ENCODE data around the gene FIZ1.

The FIZ1 gene

DNA sequence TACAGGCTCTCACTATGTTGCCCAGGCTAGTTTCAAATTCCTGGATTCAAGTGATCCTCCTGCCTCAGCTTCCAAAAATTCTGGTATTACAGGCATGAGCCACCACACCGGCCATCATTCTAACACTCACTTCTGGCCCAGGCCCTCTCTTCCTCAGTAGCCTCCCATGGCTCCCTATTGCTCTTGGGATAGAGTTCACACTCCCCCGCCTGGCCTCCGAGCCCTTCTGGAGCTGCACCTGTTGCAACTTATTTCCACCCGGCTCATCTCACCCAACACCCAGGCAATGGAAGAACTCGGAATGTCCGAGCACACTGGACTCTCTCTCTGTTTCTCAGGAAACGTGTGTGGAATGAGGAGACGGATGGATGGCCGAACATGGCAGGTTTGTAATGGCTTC, 45.0 kb downstream of the FIZ1 start:
- H3K9ac ChIP-seq (ENCODE audit: insufficient read length, low read depth) = no peak overlapping the region
- H3K4me1 ChIP-seq (ENCODE audit: insufficient read depth, insufficient read length) = peaks cover 2% of the 10 kb centered on the region
- H3K27me3 ChIP-seq (ENCODE audit: insufficient read depth, insufficient read length) = peaks cover 21% of the 10 kb centered on the region
- TF ChIP-seq SUZ12 (IDR thresholded peaks at IDR 0.05; ENCODE audit: extremely low read depth, insufficient read depth, insufficient read length) = no peak
- DNase-seq (ENCODE audit: low read depth, low spot score) = no peak
- H3K36me3 ChIP-seq (ENCODE audit: insufficient read depth, insufficient read length, low read length) = no peaks in the 10 kb centered on the region
- no peaks in the 10 kb centered on the region for H3K9me3 ChIP-seq (ENCODE audit: insufficient read depth, low read length)
- no peak overlapping the region for H3K4me3 ChIP-seq (ENCODE audit: insufficient read length, low read depth)

GRCh38 chr19:55553217-55554182, 45.8 kb downstream of the FIZ1 start:
- no peak for DNase-seq (ENCODE audit: low read depth, low spot score)
- H3K9ac ChIP-seq (ENCODE audit: insufficient read length, low read depth) = no peak overlapping the region
- TF ChIP-seq ZNF274 (IDR thresholded peaks at IDR 0.05; ENCODE audit: low read depth, low read length) = no peak

DNA sequence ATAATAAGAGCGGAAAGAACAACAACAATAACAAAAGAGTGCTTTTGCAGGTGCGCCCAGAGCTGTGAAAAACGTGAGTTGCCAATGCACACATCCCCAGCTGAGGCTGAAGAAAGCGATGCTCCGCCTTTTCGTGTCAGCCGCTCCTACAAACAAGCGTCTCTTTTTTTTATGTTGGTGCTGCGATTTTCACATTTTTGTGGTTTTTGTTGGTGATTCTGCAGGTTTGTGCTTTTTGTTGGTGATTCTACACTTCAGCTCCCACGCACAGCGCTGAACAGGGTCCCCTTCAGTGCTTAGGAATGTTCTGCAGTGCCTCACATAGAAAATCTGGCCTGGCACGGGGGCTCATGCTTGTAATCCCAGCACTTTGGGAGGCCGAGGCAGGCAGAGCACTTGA, 46.7 kb downstream of the FIZ1 start:
- H3K36me3 ChIP-seq (ENCODE audit: insufficient read depth, insufficient read length, low read length) = no peaks in the 10 kb centered on the region
- H3K9me3 ChIP-seq (ENCODE audit: insufficient read depth, low read length) = no peaks in the 10 kb centered on the region
- DNase-seq (ENCODE audit: low read depth, low spot score) = no peak
- H3K9ac ChIP-seq (ENCODE audit: insufficient read length, low read depth) = no peak overlapping the region
- H3K4me3 ChIP-seq (ENCODE audit: insufficient read length, low read depth) = no peak overlapping the region
- peaks cover 21% of the 10 kb centered on the region for H3K27me3 ChIP-seq (ENCODE audit: insufficient read depth, insufficient read length)
- H3K4me1 ChIP-seq (ENCODE audit: insufficient read depth, insufficient read length) = peaks cover 2% of the 10 kb centered on the region
- TF ChIP-seq YY1 (IDR thresholded peaks at IDR 0.05; ENCODE audit: insufficient read depth, insufficient read length) (no peak), SUZ12 (IDR thresholded peaks at IDR 0.05; ENCODE audit: extremely low read depth, insufficient read depth, insufficient read length) (no peak), ZNF274 (IDR thresholded peaks at IDR 0.05; ENCODE audit: low read depth, low read length) (no peak)

More at GRCh38 chr19:55553217-55554182, 45.8 kb downstream of the FIZ1 start:
- peaks cover 21% of the 10 kb centered on the region for H3K27me3 ChIP-seq (ENCODE audit: insufficient read depth, insufficient read length)
- peaks cover 2% of the 10 kb centered on the region for H3K4me1 ChIP-seq (ENCODE audit: insufficient read depth, insufficient read length)
- no peaks in the 10 kb centered on the region for H3K36me3 ChIP-seq (ENCODE audit: insufficient read depth, insufficient read length, low read length)
- no peaks in the 10 kb centered on the region for H3K9me3 ChIP-seq (ENCODE audit: insufficient read depth, low read length)
- no peak overlapping the region for H3K4me3 ChIP-seq (ENCODE audit: insufficient read length, low read depth)

- TF ChIP-seq YY1 (IDR thresholded peaks at IDR 0.05; ENCODE audit: insufficient read depth, insufficient read length) (no peak), SUZ12 (IDR thresholded peaks at IDR 0.05; ENCODE audit: extremely low read depth, insufficient read depth, insufficient read length) (no peak), ZNF274 (IDR thresholded peaks at IDR 0.05; ENCODE audit: low read depth, low read length) (no peak)
- Histone ChIP-seq H3K36me3 (ENCODE audit: insufficient read depth, insufficient read length, low read length) (no peaks in the 10 kb centered on the region), H3K27me3 (ENCODE audit: insufficient read depth, insufficient read length) (peaks cover 21% of the 10 kb centered on the region)
Observed at GRCh38 chr19:55552206-55552605, 47.1 kb downstream of the FIZ1 start.

GRCh38 chr19:55550321-55550650, 49.0 kb downstream of the FIZ1 start:
- Histone ChIP-seq H3K36me3 (ENCODE audit: insufficient read depth, insufficient read length, low read length) (no peaks in the 10 kb centered on the region), H3K4me3 (ENCODE audit: insufficient read length, low read depth) (peak overlapping the region; percentile 58), H3K9me3 (ENCODE audit: insufficient read depth, low read length) (no peaks in the 10 kb centered on the region), H3K4me1 (ENCODE audit: insufficient read depth, insufficient read length) (peaks cover 2% of the 10 kb centered on the region), H3K27me3 (ENCODE audit: insufficient read depth, insufficient read length) (peaks cover 21% of the 10 kb centered on the region), H3K9ac (ENCODE audit: insufficient read length, low read depth) (peak overlapping the region; percentile 22)
- no peak for TF ChIP-seq YY1 (IDR thresholded peaks at IDR 0.05; ENCODE audit: insufficient read depth, insufficient read length)
- no peak for TF ChIP-seq SUZ12 (IDR thresholded peaks at IDR 0.05; ENCODE audit: extremely low read depth, insufficient read depth, insufficient read length)
- TF ChIP-seq ZNF274 (IDR thresholded peaks at IDR 0.05; ENCODE audit: low read depth, low read length) = no peak
- no peak for DNase-seq (ENCODE audit: low read depth, low spot score)

More at GRCh38 chr19:55552206-55552605, 47.1 kb downstream of the FIZ1 start:
- no peak for DNase-seq (ENCODE audit: low read depth, low spot score)
- peaks cover 2% of the 10 kb centered on the region for H3K4me1 ChIP-seq (ENCODE audit: insufficient read depth, insufficient read length)
- no peaks in the 10 kb centered on the region for H3K9me3 ChIP-seq (ENCODE audit: insufficient read depth, low read length)
- no peak overlapping the region for H3K9ac ChIP-seq (ENCODE audit: insufficient read length, low read depth)
- H3K4me3 ChIP-seq (ENCODE audit: insufficient read length, low read depth) = no peak overlapping the region

DNA sequence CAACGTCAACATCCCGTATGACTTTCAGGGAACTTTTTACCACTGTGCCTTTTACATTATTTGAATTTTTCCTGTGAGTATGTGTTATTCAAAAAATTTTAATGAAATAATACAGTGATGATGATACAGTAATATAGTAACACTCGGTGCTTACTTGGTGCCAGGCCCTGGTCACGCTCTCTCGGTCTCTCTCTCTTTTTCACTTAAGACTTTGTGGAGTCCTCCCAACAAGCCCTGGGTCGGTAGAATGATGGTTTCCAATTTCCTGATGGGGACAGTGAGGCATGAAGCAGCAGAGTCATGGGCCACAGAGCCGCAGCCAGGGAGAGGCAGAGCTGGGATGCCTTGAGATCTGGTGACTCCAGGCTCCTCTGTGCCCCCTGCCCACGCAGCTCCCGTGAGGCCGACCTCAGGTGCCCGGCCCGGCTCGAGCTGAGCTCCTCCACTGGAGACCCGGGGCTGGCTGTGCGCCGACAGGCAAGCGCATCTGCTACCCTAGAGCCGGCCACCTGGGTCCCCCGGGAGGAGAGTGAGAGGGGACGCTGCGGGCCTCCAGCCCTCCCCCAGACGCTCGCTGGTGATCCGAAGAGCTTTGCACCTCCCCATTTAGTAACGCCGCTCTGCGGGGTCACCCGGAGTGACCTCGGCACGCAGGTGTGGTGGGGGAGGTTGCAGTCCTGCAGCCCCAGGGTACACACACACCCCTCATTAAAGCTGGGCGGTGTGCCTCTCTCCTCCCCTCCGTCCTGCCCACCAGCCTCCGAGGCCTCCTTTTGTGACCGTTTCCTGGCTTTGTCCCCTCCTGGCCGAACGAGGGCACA, 49.6 kb downstream of the FIZ1 start:
- H3K27me3 ChIP-seq (ENCODE audit: insufficient read depth, insufficient read length) = peaks cover 21% of the 10 kb centered on the region
- H3K4me1 ChIP-seq (ENCODE audit: insufficient read depth, insufficient read length) = peaks cover 4% of the 10 kb centered on the region
- TF ChIP-seq SUZ12 (IDR thresholded peaks at IDR 0.05; ENCODE audit: extremely low read depth, insufficient read depth, insufficient read length) = no peak
- no peak for TF ChIP-seq YY1 (IDR thresholded peaks at IDR 0.05; ENCODE audit: insufficient read depth, insufficient read length)
- TF ChIP-seq ZNF274 (IDR thresholded peaks at IDR 0.05; ENCODE audit: low read depth, low read length) = no peak
- H3K4me3 ChIP-seq (ENCODE audit: insufficient read length, low read depth) = peak overlapping the region; percentile 58
- no peaks in the 10 kb centered on the region for H3K9me3 ChIP-seq (ENCODE audit: insufficient read depth, low read length)
- peak overlapping the region; percentile 22 for H3K9ac ChIP-seq (ENCODE audit: insufficient read length, low read depth)
- no peaks in the 10 kb centered on the region for H3K36me3 ChIP-seq (ENCODE audit: insufficient read depth, insufficient read length, low read length)
- no peak for DNase-seq (ENCODE audit: low read depth, low spot score)

All from NT2/D1 (cell line).